Glutamatergic neuron (in vitro differentiated cells): ENCODE measurements around the gene MIS18A. TPM values are rescaled to one million over a fixed set of nuclear protein-coding genes. Genes with fewer than 3 reads are reported as not detected.

Experiments
- DNase-seq: peaks from one replicate; pipeline ENCODE4 v3.0.0; 2022
- H3K27ac Mint-ChIP-seq: one replicate; pipeline ENCODE4 v1.8.0; 2020; ENCODE audit warnings: mild to moderate bottlenecking, mixed read lengths, inconsistent platforms; ENCODE audit not compliant: unreplicated experiment
- H3K27me3 Mint-ChIP-seq: one replicate; pipeline ENCODE4 v1.8.0; 2020; ENCODE audit warnings: mild to moderate bottlenecking, moderate library complexity, mixed read lengths, inconsistent platforms; ENCODE audit not compliant: unreplicated experiment
- H3K36me3 Mint-ChIP-seq: one replicate; pipeline ENCODE4 v1.8.0; 2020; ENCODE audit warnings: mild to moderate bottlenecking, mixed read lengths, inconsistent platforms; ENCODE audit not compliant: unreplicated experiment
- H3K4me1 Mint-ChIP-seq: one replicate; pipeline ENCODE4 v1.8.0; 2020; ENCODE audit warnings: mild to moderate bottlenecking, low read depth, mixed read lengths, inconsistent platforms; ENCODE audit not compliant: unreplicated experiment
- H3K4me3 Mint-ChIP-seq: one replicate; pipeline ENCODE4 v1.8.0; 2020; ENCODE audit warnings: mild to moderate bottlenecking, mixed read lengths, inconsistent platforms; ENCODE audit not compliant: unreplicated experiment
- H3K9me3 Mint-ChIP-seq: one replicate; pipeline ENCODE4 v1.8.0; 2020; ENCODE audit warnings: mild to moderate bottlenecking, moderate library complexity, mixed read lengths, inconsistent platforms; ENCODE audit not compliant: unreplicated experiment
- long read RNA-seq: library from polyadenylated mRNA; unstranded; transcript quantifications from one replicate; pipeline ENCODE4 v2.0.0, GENCODE V29; 2020; ENCODE audit not compliant: unreplicated experiment
- total RNA-seq: library from RNA; stranded (reverse); fragmentation: NEBNext Ultra II Directional; extraction: Animal tissue kit (Norgen Biotek cat#: 25700); gene quantifications from one replicate; pipeline ENCODE4 v1.2.1, GENCODE V29; 2021; ENCODE audit not compliant: unreplicated experiment
- TF ChIP-seq, protein P1 (sequence below): fragments of 200-600 bp; sonication (generic); IDR thresholded peaks from one replicate; pipeline ENCODE4 v1.5.0; 2021; ENCODE audit not compliant: partially characterized antibody, unreplicated experiment

Gene MIS18A, protein sequence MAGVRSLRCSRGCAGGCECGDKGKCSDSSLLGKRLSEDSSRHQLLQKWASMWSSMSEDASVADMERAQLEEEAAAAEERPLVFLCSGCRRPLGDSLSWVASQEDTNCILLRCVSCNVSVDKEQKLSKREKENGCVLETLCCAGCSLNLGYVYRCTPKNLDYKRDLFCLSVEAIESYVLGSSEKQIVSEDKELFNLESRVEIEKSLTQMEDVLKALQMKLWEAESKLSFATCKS
- total RNA-seq, result 12.6 TPM
- long read RNA-seq, transcript MIS18A-201 (5 exons, 1,575 nt), result major isoform, 15 of 17 reads
- long read RNA-seq, partial matches to known transcripts, result 2 of 17 reads
- long read RNA-seq, other reads (novel, unspliced or antisense), result 0 of 17 reads

DNA sequence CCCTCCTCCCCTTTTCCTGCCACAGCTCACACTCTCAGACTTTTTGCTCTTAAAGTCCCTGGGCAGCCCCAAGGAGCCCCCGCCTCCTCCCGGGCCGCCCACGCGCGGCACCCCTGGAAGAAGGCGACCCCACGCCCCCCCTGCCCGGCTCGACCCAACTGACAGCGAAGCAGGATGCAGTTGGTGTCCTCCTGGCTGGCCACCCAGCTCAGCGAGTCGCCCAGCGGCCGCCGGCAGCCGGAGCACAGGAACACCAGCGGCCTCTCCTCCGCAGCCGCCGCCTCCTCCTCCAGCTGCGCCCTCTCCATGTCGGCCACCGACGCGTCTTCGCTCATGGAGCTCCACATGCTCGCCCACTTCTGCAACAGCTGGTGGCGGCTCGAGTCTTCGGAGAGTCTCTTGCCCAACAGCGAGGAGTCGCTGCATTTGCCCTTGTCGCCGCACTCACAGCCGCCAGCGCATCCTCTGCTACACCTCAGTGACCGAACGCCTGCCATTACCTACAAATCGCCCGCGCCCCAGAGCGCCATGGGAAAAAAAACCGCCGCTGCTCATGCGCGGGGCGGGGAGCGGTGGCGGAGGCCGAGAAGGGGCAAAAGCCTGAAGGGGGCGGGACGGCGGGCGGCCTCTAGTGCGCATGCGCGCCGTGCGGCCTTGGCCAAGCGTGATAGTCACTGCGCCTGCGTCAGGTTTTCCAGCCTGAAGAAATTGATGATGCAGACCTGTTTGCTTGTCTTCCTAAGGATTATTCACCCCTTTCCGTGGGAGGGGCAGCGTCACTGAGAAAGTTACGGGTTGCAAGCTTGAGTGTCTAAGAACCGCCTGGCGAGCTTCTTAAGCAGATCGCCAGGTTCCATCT, at the start of gene MIS18A:
MIS18A (minus strand) TSS at position 532 of the 859 bp plus-strand sequence; CDS start at position 497, 35 bp downstream.
- Mint-ChIP-seq H3K9me3 (peaks cover 8% of the 10 kb centered on the region), H3K36me3 (peaks cover 4% of the 10 kb centered on the region), H3K27ac (peak within 1 kb of the TSS; percentile 95), H3K4me3 (peak within 1 kb of the TSS; percentile 97), H3K27me3 (peaks cover 3% of the 10 kb centered on the region), H3K4me1 (peaks cover 3% of the 10 kb centered on the region)
- TF ChIP-seq, protein P1, sequence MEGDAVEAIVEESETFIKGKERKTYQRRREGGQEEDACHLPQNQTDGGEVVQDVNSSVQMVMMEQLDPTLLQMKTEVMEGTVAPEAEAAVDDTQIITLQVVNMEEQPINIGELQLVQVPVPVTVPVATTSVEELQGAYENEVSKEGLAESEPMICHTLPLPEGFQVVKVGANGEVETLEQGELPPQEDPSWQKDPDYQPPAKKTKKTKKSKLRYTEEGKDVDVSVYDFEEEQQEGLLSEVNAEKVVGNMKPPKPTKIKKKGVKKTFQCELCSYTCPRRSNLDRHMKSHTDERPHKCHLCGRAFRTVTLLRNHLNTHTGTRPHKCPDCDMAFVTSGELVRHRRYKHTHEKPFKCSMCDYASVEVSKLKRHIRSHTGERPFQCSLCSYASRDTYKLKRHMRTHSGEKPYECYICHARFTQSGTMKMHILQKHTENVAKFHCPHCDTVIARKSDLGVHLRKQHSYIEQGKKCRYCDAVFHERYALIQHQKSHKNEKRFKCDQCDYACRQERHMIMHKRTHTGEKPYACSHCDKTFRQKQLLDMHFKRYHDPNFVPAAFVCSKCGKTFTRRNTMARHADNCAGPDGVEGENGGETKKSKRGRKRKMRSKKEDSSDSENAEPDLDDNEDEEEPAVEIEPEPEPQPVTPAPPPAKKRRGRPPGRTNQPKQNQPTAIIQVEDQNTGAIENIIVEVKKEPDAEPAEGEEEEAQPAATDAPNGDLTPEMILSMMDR, result no peak
- DNase-seq, result peak; percentile 98

DNA sequence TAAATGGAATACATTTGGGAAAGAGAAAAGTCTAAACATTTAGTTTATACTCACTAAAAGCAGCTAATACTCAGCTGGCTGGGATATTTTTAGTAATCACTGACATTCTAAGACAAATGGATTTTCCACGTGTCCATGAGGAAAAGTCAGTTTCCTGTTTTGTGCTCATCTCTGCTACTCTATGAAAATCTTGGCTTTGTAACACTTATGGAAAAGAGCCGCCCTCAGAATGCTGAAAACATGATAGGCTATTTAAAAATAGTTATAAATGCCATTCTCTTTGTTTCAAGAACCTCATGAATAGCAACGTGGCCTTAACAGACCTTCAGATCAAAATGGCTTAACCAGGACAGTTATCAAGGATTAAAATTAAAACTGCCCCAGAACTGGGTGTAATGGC, 49.7 kb upstream of the MIS18A start:
- Mint-ChIP-seq H3K4me3 (no peak overlapping the region), H3K27ac (no peak overlapping the region), H3K27me3 (no peaks in the 10 kb centered on the region), H3K36me3 (peaks cover 21% of the 10 kb centered on the region), H3K9me3 (peaks cover 3% of the 10 kb centered on the region), H3K4me1 (peaks cover 25% of the 10 kb centered on the region)
- DNase-seq, result no peak
- TF ChIP-seq, protein P1, result no peak

DNA sequence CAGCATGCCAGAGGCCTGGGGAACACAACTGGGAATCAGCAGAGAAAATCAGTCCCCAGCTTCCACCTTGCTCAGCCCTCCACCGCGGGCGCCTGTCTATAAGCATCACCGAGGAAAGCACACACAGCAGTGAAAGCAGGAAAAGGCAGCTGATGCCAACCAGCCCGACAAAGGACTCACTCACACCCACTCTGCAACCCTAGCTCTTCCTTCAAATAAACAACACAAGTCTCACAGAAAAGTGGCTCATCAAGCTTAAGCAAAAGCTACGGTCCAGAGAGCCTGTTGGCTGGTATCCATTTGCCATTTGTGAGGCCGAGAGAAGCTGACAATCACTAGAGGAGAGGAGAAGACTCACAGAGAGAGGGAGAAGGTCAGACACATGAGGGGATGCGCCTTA, 46.9 kb upstream of the MIS18A start:
- TF ChIP-seq, protein P1, result no peak
- Mint-ChIP-seq H3K9me3 (peaks cover 1% of the 10 kb centered on the region), H3K27ac (no peak overlapping the region), H3K27me3 (no peaks in the 10 kb centered on the region), H3K4me1 (peaks cover 11% of the 10 kb centered on the region), H3K4me3 (no peak overlapping the region), H3K36me3 (peaks cover 21% of the 10 kb centered on the region)
- no peak for DNase-seq

DNA sequence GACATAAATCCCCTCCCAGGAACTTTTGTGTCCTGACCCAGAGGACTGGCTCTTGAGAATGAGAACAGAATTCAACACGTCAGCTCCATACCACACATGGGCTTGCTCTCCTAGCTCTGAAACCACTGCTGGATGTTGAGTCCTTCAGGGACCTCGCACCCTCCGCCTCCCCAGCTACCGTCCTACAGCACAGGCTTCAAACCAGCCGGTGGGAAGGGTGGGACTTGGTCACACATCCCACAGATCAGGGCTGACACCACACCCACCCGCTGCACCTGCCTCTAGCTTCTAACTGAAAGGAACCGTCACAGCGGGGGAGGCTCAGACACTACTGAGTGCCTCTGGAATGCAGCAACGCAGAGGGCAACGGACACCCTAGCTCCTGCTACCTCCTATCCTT, 43.8 kb upstream of the MIS18A start:
- Mint-ChIP-seq H3K9me3 (peaks cover 7% of the 10 kb centered on the region), H3K27ac (no peak overlapping the region), H3K4me1 (peaks cover 11% of the 10 kb centered on the region), H3K36me3 (peaks cover 26% of the 10 kb centered on the region), H3K4me3 (no peak overlapping the region), H3K27me3 (peaks cover 3% of the 10 kb centered on the region)
- TF ChIP-seq, protein P1, result no peak
- DNase-seq, result no peak
